Measurements from ENCODE around the gene CDH13. TPM values are rescaled to one million over a fixed set of nuclear protein-coding genes. Genes with fewer than 3 reads are reported as not detected.

Gene CDH13
- total and polyA plus RNA-seq, 2 of the 8 experiments (the other 6 are each of a cell fraction or from before 2014, with no cell fraction given) = 2.3 to 2.4 TPM

GRCh38 chr16:83700918-83701317 lies 1074.1 kb downstream of the CDH13 start:
- no peak overlapping the region for H4K91ac ChIP-seq (replicated peaks; ENCODE audit: insufficient read length, low read length)
- no peak overlapping the region for H3K23ac ChIP-seq (ENCODE audit: insufficient read length)
- no peak overlapping the region for H2AK5ac ChIP-seq (ENCODE audit: low read depth, low read length)
- H2AFZ ChIP-seq (ENCODE audit: low read length) = no peak overlapping the region
- ChIA-PET CTCF (ENCODE audit: partially characterized antibody) (interaction anchor here (0.6 to 1.1 kb wide), 2 partner anchors 20 to 95 kb away, joined by 3 read pairs; no protein-coding TSS in a partner anchor), POLR2A (ENCODE audit: partially characterized antibody) (interaction anchor here (0.6 kb wide), 1 partner anchor 147 kb away, joined by 3 read pairs; no protein-coding TSS in a partner anchor)
- no peak overlapping the region for H3K4me3 ChIP-seq (ENCODE audit: extremely low read depth in 1 of 4, insufficient read depth in 2 of 4, low read depth in 3 of 4, low read length in 4 of 4)
- no peak overlapping the region for H2BK5ac ChIP-seq (ENCODE audit: low read depth, low read length)
- H3K18ac ChIP-seq (ENCODE audit: extremely low read depth, low read length) = no peak overlapping the region
- no peak overlapping the region for H2BK20ac ChIP-seq (ENCODE audit: low read length)
- DNase-seq (ENCODE audit: low read depth in 1 of 2, low spot score in 2 of 2) (no peak), FAIRE-seq (no peak)
- H3K79me1 ChIP-seq (ENCODE audit: low read depth, low read length) = no peaks in the 10 kb centered on the region
- H3K14ac ChIP-seq (ENCODE audit: insufficient read length) = no peak overlapping the region
- H3K9ac ChIP-seq (replicated peaks in 1 of 4; ENCODE audit: extremely low read depth in 1 of 4, low read depth in 3 of 4, low read length in 3 of 4) = no peak overlapping the region
- no peak overlapping the region for H3K56ac ChIP-seq (replicated peaks; ENCODE audit: insufficient read length, low read depth, low read length)
- H2BK15ac ChIP-seq (ENCODE audit: low read length) = no peak overlapping the region
- H3K27ac ChIP-seq (ENCODE audit: low read depth, low read length) = no peak overlapping the region
- TF ChIP-seq CEBPB (IDR thresholded peaks at IDR 0.05; ENCODE audit: low read depth, low read length) (no peak), SIRT6 (IDR thresholded peaks at IDR 0.05; ENCODE audit: low read length) (no peak), TAF7 (optimal IDR thresholded peaks at IDR 0.05; ENCODE audit: borderline replicate concordance, low read depth, low read length) (no peak), CBX8 (IDR thresholded peaks at IDR 0.05; ENCODE audit: borderline replicate concordance, low read depth, low read length) (no peak), HDAC6 (IDR thresholded peaks at IDR 0.05; ENCODE audit: low read depth, low read length) (no peak), ZNF274 (IDR thresholded peaks at IDR 0.05; ENCODE audit: borderline replicate concordance, extremely low read depth, low read length) (no peak), MAX (IDR thresholded peaks at IDR 0.05) (no peak), PHF8 (conservative IDR thresholded peaks at IDR 0.05; ENCODE audit: low read depth, low read length) (no peak)
- H3K4me2 ChIP-seq (ENCODE audit: insufficient read depth in 1 of 2, low read depth in 2 of 2, low read length in 2 of 2) = no peak overlapping the region
- H4K20me1 ChIP-seq (replicated peaks in 1 of 2; ENCODE audit: control insufficient read depth in 1 of 2, insufficient read depth in 2 of 2, low read length in 2 of 2) = peaks cover 0 to 1% of the 10 kb centered on the region in 2 experiments
- no peak overlapping the region for H4K5ac ChIP-seq (ENCODE audit: insufficient read length, low read depth, low read length)
- no peak overlapping the region for H2BK120ac ChIP-seq (replicated peaks; ENCODE audit: low read depth, low read length)
- H3K4ac ChIP-seq (replicated peaks; ENCODE audit: insufficient read length, low read depth, low read length) = no peak overlapping the region
- H4K8ac ChIP-seq (ENCODE audit: extremely low read depth, insufficient read depth, low read length) = no peak overlapping the region
- no peaks in the 10 kb centered on the region for H3K36me3 ChIP-seq (ENCODE audit: control insufficient read depth in 2 of 4, insufficient read depth in 4 of 4, low read length in 3 of 4)
- no peaks in the 10 kb centered on the region for H3K4me1 ChIP-seq (replicated peaks in 1 of 4; ENCODE audit: control insufficient read depth in 3 of 4, insufficient read depth in 4 of 4, low read length in 3 of 4)
- H3K9me3 ChIP-seq (ENCODE audit: insufficient read depth in 2 of 2, low read depth in 1 of 2, low read length in 1 of 2) = no peaks in the 10 kb centered on the region
- WGBS, 2 experiments (ENCODE audit: extremely low coverage in 1 of 2, insufficient coverage in 1 of 2, insufficient read length in 1 of 2, insufficient replicate concordance in 2 of 2, low coverage in 1 of 2, low lambda C conversion rate in 2 of 2, missing lambda C conversion rate in 1 of 2) = 89% methylated on average over 7 of the region's 7 CpGs; no CpG with 5 or more reads in 1 of the 2 experiments
- no peaks in the 10 kb centered on the region for H3K23me2 ChIP-seq (ENCODE audit: low read depth, low read length)
- no peak overlapping the region for H2BK12ac ChIP-seq (ENCODE audit: low read depth, low read length)
- H3K27me3 ChIP-seq (replicated peaks in 1 of 4; ENCODE audit: control insufficient read depth in 3 of 4, extremely low read depth in 1 of 4, insufficient read depth in 3 of 4, low read length in 3 of 4) = no peaks in the 10 kb centered on the region; a peak in 1 of 7 replicates
- no peaks in the 10 kb centered on the region for H3K79me2 ChIP-seq (ENCODE audit: control insufficient read depth in 1 of 2, insufficient read depth in 2 of 2, low read length in 2 of 2)
